ENCODE results near the gene RANBP6.
"Not testable (repeated sequence)": the region's sequence is repeated elsewhere in the genome, so short reads cannot be mapped to it uniquely, and the experiment has no call there.

The RANBP6 gene

GRCh38 chr9:6045364-6045763 is 29.9 kb upstream of the RANBP6 start:
- no peaks in the 10 kb centered on the region for H3K4me1 ChIP-seq (ENCODE audit: control insufficient read depth, insufficient read depth, low read length, unreplicated experiment)
- H3K4me3 ChIP-seq (ENCODE audit: low read depth, low read length), result no peak overlapping the region
- no peaks in the 10 kb centered on the region for H3K79me2 ChIP-seq (ENCODE audit: control insufficient read depth, insufficient read depth, low read length, unreplicated experiment)
- no peak overlapping the region for H2AFZ ChIP-seq (ENCODE audit: low read length, unreplicated experiment)
- H3K27ac ChIP-seq (ENCODE audit: low read depth, low read length), result no peak overlapping the region
- peaks cover 36% of the 10 kb centered on the region for H3K27me3 ChIP-seq (ENCODE audit: insufficient read depth, low read length)
- no peaks in the 10 kb centered on the region for H3K36me3 ChIP-seq (ENCODE audit: insufficient read depth, low read length)

- H3K27ac ChIP-seq (ENCODE audit: low read depth, low read length), result no peak overlapping the region
- peaks cover 28% of the 10 kb centered on the region for H3K27me3 ChIP-seq (ENCODE audit: insufficient read depth, low read length)
- H3K79me2 ChIP-seq (ENCODE audit: control insufficient read depth, insufficient read depth, low read length, unreplicated experiment), result no peaks in the 10 kb centered on the region
- no peaks in the 10 kb centered on the region for H3K36me3 ChIP-seq (ENCODE audit: insufficient read depth, low read length)
- H3K4me3 ChIP-seq (ENCODE audit: low read depth, low read length), result no peak overlapping the region
- H2AFZ ChIP-seq (ENCODE audit: low read length, unreplicated experiment), result no peak overlapping the region
- H3K4me1 ChIP-seq (ENCODE audit: control insufficient read depth, insufficient read depth, low read length, unreplicated experiment), result no peaks in the 10 kb centered on the region
Measured at GRCh38 chr9:6040077-6040476, 24.7 kb upstream of the RANBP6 start.

GRCh38 chr9:6036391-6036790 is 21.0 kb upstream of the RANBP6 start:
- H2AFZ ChIP-seq (ENCODE audit: low read length, unreplicated experiment), result no peak overlapping the region
- no peaks in the 10 kb centered on the region for H3K79me2 ChIP-seq (ENCODE audit: control insufficient read depth, insufficient read depth, low read length, unreplicated experiment)
- H3K27me3 ChIP-seq (ENCODE audit: insufficient read depth, low read length), result peaks cover 24% of the 10 kb centered on the region
- H3K27ac ChIP-seq (ENCODE audit: low read depth, low read length), result no peak overlapping the region
- H3K4me1 ChIP-seq (ENCODE audit: control insufficient read depth, insufficient read depth, low read length, unreplicated experiment), result no peaks in the 10 kb centered on the region
- H3K4me3 ChIP-seq (ENCODE audit: low read depth, low read length), result no peak overlapping the region
- no peaks in the 10 kb centered on the region for H3K36me3 ChIP-seq (ENCODE audit: insufficient read depth, low read length)

GRCh38 chr9:6034954-6035353 is 19.5 kb upstream of the RANBP6 start:
- Histone ChIP-seq H3K4me1 (ENCODE audit: control insufficient read depth, insufficient read depth, low read length, unreplicated experiment) (no peaks in the 10 kb centered on the region), H3K79me2 (ENCODE audit: control insufficient read depth, insufficient read depth, low read length, unreplicated experiment) (no peaks in the 10 kb centered on the region), H3K27ac (ENCODE audit: low read depth, low read length) (no peak overlapping the region), H2AFZ (ENCODE audit: low read length, unreplicated experiment) (no peak overlapping the region), H3K36me3 (ENCODE audit: insufficient read depth, low read length) (no peaks in the 10 kb centered on the region), H3K4me3 (ENCODE audit: low read depth, low read length) (no peak overlapping the region), H3K27me3 (ENCODE audit: insufficient read depth, low read length) (peaks cover 17% of the 10 kb centered on the region)

- Histone ChIP-seq H3K4me1 (ENCODE audit: control insufficient read depth, insufficient read depth, low read length, unreplicated experiment) (no peaks in the 10 kb centered on the region), H3K27me3 (ENCODE audit: insufficient read depth, low read length) (peaks cover 21% of the 10 kb centered on the region), H3K79me2 (ENCODE audit: control insufficient read depth, insufficient read depth, low read length, unreplicated experiment) (no peaks in the 10 kb centered on the region), H2AFZ (ENCODE audit: low read length, unreplicated experiment) (no peak overlapping the region), H3K36me3 (ENCODE audit: insufficient read depth, low read length) (no peaks in the 10 kb centered on the region), H3K27ac (ENCODE audit: low read depth, low read length) (no peak overlapping the region), H3K4me3 (ENCODE audit: low read depth, low read length) (no peak overlapping the region)
Measured at GRCh38 chr9:6029604-6030274, 14.3 kb upstream of the RANBP6 start.

- Histone ChIP-seq H3K79me2 (ENCODE audit: control insufficient read depth, insufficient read depth, low read length, unreplicated experiment) (no peaks in the 10 kb centered on the region), H3K4me3 (ENCODE audit: low read depth, low read length) (peak overlapping the region; percentile 34), H3K4me1 (ENCODE audit: control insufficient read depth, insufficient read depth, low read length, unreplicated experiment) (no peaks in the 10 kb centered on the region), H3K27ac (ENCODE audit: low read depth, low read length) (no peak overlapping the region), H2AFZ (ENCODE audit: low read length, unreplicated experiment) (peak overlapping the region; percentile 65), H3K36me3 (ENCODE audit: insufficient read depth, low read length) (no peaks in the 10 kb centered on the region), H3K27me3 (ENCODE audit: insufficient read depth, low read length) (peaks cover 4% of the 10 kb centered on the region; the same call in 1 of the 2 replicates)
Measured at GRCh38 chr9:6024035-6024554, 8.7 kb upstream of the RANBP6 start.

- not testable (repeated sequence) for H3K27ac ChIP-seq (ENCODE audit: low read depth, low read length); H3K27me3 ChIP-seq (ENCODE audit: insufficient read depth, low read length); H3K4me3 ChIP-seq (ENCODE audit: low read depth, low read length); H3K4me1 ChIP-seq (ENCODE audit: control insufficient read depth, insufficient read depth, low read length, unreplicated experiment); H2AFZ ChIP-seq (ENCODE audit: low read length, unreplicated experiment)
- H3K36me3 ChIP-seq (ENCODE audit: insufficient read depth, low read length), result peaks cover 19% of the 10 kb centered on the region
- H3K79me2 ChIP-seq (ENCODE audit: control insufficient read depth, insufficient read depth, low read length, unreplicated experiment), result peaks cover 33% of the 10 kb centered on the region
Measured at GRCh38 chr9:6016975-6017374, 1.6 kb upstream of the RANBP6 start.

- H3K4me3 ChIP-seq (ENCODE audit: low read depth, low read length), result peak overlapping the region; percentile 88
- peak overlapping the region; percentile 79 for H2AFZ ChIP-seq (ENCODE audit: low read length, unreplicated experiment)
- H3K27me3 ChIP-seq (ENCODE audit: insufficient read depth, low read length), result no peaks in the 10 kb centered on the region
- peaks cover 19% of the 10 kb centered on the region for H3K36me3 ChIP-seq (ENCODE audit: insufficient read depth, low read length)
- peak overlapping the region; percentile 62 for H3K27ac ChIP-seq (ENCODE audit: low read depth, low read length)
- peaks cover 45% of the 10 kb centered on the region for H3K79me2 ChIP-seq (ENCODE audit: control insufficient read depth, insufficient read depth, low read length, unreplicated experiment)
- peaks cover 8% of the 10 kb centered on the region for H3K4me1 ChIP-seq (ENCODE audit: control insufficient read depth, insufficient read depth, low read length, unreplicated experiment)
Measured at GRCh38 chr9:6014670-6015270, 654 bp downstream of the RANBP6 start.

- peaks cover 11% of the 10 kb centered on the region for H3K4me1 ChIP-seq (ENCODE audit: control insufficient read depth, insufficient read depth, low read length, unreplicated experiment)
- peak overlapping the region; percentile 62 for H3K27ac ChIP-seq (ENCODE audit: low read depth, low read length)
- peak overlapping the region; percentile 89 for H3K4me3 ChIP-seq (ENCODE audit: low read depth, low read length)
- peak overlapping the region; percentile 96 for H2AFZ ChIP-seq (ENCODE audit: low read length, unreplicated experiment)
- H3K36me3 ChIP-seq (ENCODE audit: insufficient read depth, low read length), result peaks cover 10% of the 10 kb centered on the region
- H3K27me3 ChIP-seq (ENCODE audit: insufficient read depth, low read length), result no peaks in the 10 kb centered on the region
- peaks cover 47% of the 10 kb centered on the region for H3K79me2 ChIP-seq (ENCODE audit: control insufficient read depth, insufficient read depth, low read length, unreplicated experiment)
Measured at GRCh38 chr9:6008169-6008979, 7.0 kb downstream of the RANBP6 start.

GRCh38 chr9:6007770-6008168 is 7.7 kb downstream of the RANBP6 start:
- peaks cover 47% of the 10 kb centered on the region for H3K79me2 ChIP-seq (ENCODE audit: control insufficient read depth, insufficient read depth, low read length, unreplicated experiment)
- peaks cover 11% of the 10 kb centered on the region for H3K4me1 ChIP-seq (ENCODE audit: control insufficient read depth, insufficient read depth, low read length, unreplicated experiment)
- H3K36me3 ChIP-seq (ENCODE audit: insufficient read depth, low read length), result peaks cover 4% of the 10 kb centered on the region; the same call in 1 of the 2 replicates
- H3K4me3 ChIP-seq (ENCODE audit: low read depth, low read length), result peak overlapping the region; percentile 89
- no peaks in the 10 kb centered on the region for H3K27me3 ChIP-seq (ENCODE audit: insufficient read depth, low read length)
- H2AFZ ChIP-seq (ENCODE audit: low read length, unreplicated experiment), result peak overlapping the region; percentile 96
- peak overlapping the region; percentile 62 for H3K27ac ChIP-seq (ENCODE audit: low read depth, low read length)

Measured in ACC112 (cell line).